GM12878 (cell line): ENCODE measurements around the gene CRHBP. TPM values are rescaled to one million over a fixed set of nuclear protein-coding genes. Genes with fewer than 3 reads are reported as not detected.

Experiments
- ATAC-seq: fragments of 200-7000 bp; cut with Tn5 transposase; 3 replicates; pipeline ENCODE4 v1.9.1; 2020; ENCODE audit warnings: mild to moderate bottlenecking, moderate library complexity
- BruUV-seq: library from RNA; stranded (reverse); fragments of 400-500 nt; replicated peaks from 2 replicates; lab custom pipeline; 2021; lab: Mats Ljungman, UMichigan
- CTCF ChIA-PET: fragments of 300-600 bp; sonication (Branson Sonifier 250); formaldehyde crosslinking; extraction: SDS; loops from one replicate; lab custom pipeline; 2021; ENCODE audit warnings: inconsistent platforms; lab: Yijun Ruan, JAX
- POLR2A ChIA-PET: fragments of 350-600 bp; formaldehyde crosslinking; extraction: SDS; loops from one replicate; lab custom pipeline; 2021; ENCODE audit warnings: inconsistent platforms; lab: Charles Lee
- RAD21 ChIA-PET: fragments of 300-600 bp; sonication (Branson Sonifier 250); formaldehyde crosslinking; loops from one replicate; lab custom pipeline; 2023; ENCODE audit warnings: antibody characterized with exemption; ENCODE audit not compliant: unreplicated experiment; lab: Charles Lee
- SMC1A ChIA-PET: fragments of 300-600 bp; sonication (Branson Sonifier 250); formaldehyde crosslinking; loops from one replicate; lab custom pipeline; 2023; ENCODE audit not compliant: unreplicated experiment, uncharacterized antibody; lab: Charles Lee
- DNase-seq: peaks from one replicate; pipeline ENCODE4 v3.0.0-alpha.2; 2011; ENCODE audit warnings: low read depth, low spot score
- FAIRE-seq: peaks from 3 replicates; lab custom pipeline; 2011; peaks lifted over from hg19 to GRCh38; lab: Jason Lieb, UNC
- H2AFZ ChIP-seq: 2 replicates; pipeline ENCODE4 v1.6.0; 2011; ENCODE audit warnings: low read depth, low read length, control low read depth; ENCODE audit not compliant: control insufficient read depth
- H3K27ac ChIP-seq: 2 replicates; pipeline ENCODE4 v1.5.1; 2011; ENCODE audit warnings: control low read depth; ENCODE audit not compliant: control insufficient read depth, insufficient read depth
- H3K27me3 ChIP-seq, 2 experiments: replicated peaks in 1 of 2; 2 replicates each; pipeline versions ENCODE4 v1.6.0 to v1.6.1; 2011; ENCODE audit warnings: low read length in 1 of 2; ENCODE audit not compliant: control insufficient read depth in 2 of 2, insufficient read depth in 2 of 2
- H3K36me3 ChIP-seq, 2 experiments: 2 replicates each; pipeline ENCODE4 v1.5.1; 2011; ENCODE audit warnings: low read length in 1 of 2; ENCODE audit not compliant: control insufficient read depth in 2 of 2, insufficient read depth in 2 of 2
- H3K4me1 ChIP-seq: 2 replicates; pipeline ENCODE4 v1.6.1; 2011; ENCODE audit warnings: mild to moderate bottlenecking, low read length, moderate library complexity, mixed read lengths; ENCODE audit not compliant: control insufficient read depth, insufficient read depth
- H3K4me2 ChIP-seq: 2 replicates; pipeline ENCODE4 v1.6.0; 2011; ENCODE audit warnings: control low read depth; ENCODE audit not compliant: control insufficient read depth, insufficient read depth
- H3K4me3 ChIP-seq: fragments of 200-600 bp; sonication (generic); 2 replicates; pipeline ENCODE4 v1.5.1; 2016
- H3K79me2 ChIP-seq: 2 replicates; pipeline ENCODE4 v1.6.0; 2011; ENCODE audit warnings: low read length; ENCODE audit not compliant: control insufficient read depth, insufficient read depth
- H3K9ac ChIP-seq: 2 replicates; pipeline ENCODE4 v1.8.0; 2011; ENCODE audit warnings: low read length, control low read depth, mixed read lengths; ENCODE audit not compliant: control insufficient read depth, insufficient read depth
- H3K9me3 ChIP-seq: replicated peaks from 3 replicates; pipeline ENCODE4 v1.5.1; 2011; ENCODE audit warnings: mild to moderate bottlenecking, low read length; ENCODE audit not compliant: control insufficient read depth, insufficient read depth
- H4K20me1 ChIP-seq: 2 replicates; pipeline ENCODE4 v1.6.0; 2011; ENCODE audit not compliant: control insufficient read depth, insufficient read depth
- CEBPB ChIP-seq, 2 experiments: fragments of 150-350 bp in 1 of 2; IDR thresholded peaks; 2 replicates each; pipeline ENCODE4 v1.6.1; 2012 to 2014; ENCODE audit warnings: low read depth in 2 of 2, low read length in 2 of 2, borderline replicate concordance in 1 of 2, inconsistent platforms in 1 of 2
- CHD2 ChIP-seq: IDR thresholded peaks from 2 replicates; pipeline ENCODE4 v1.6.1; 2011; ENCODE audit warnings: low read depth, low read length, improper control_type of control experiment, borderline replicate concordance
- IRF3 ChIP-seq: fragments of 450-650 bp; IDR thresholded peaks from 2 replicates; pipeline ENCODE4 v1.6.1; 2014; ENCODE audit warnings: mild to moderate bottlenecking
- JUNB ChIP-seq: IDR thresholded peaks from 2 replicates; pipeline ENCODE4 v1.6.1; 2016; ENCODE audit warnings: antibody characterized with exemption, mild to moderate bottlenecking
- KDM1A ChIP-seq: fragments of 200-600 bp; sonication (generic); IDR thresholded peaks from 2 replicates; pipeline ENCODE4 v1.6.1; 2016; ENCODE audit warnings: borderline replicate concordance
- MXI1 ChIP-seq: fragments of 150-350 bp; IDR thresholded peaks from 2 replicates; pipeline ENCODE4 v1.6.1; 2011; ENCODE audit warnings: low read depth, mild to moderate bottlenecking, inconsistent platforms, low read length, improper control_type of control experiment
- MYB ChIP-seq: fragments of 150-350 bp; IDR thresholded peaks from 2 replicates; pipeline ENCODE4 v1.6.1; 2014; ENCODE audit warnings: mild to moderate bottlenecking, low read depth, low read length, borderline replicate concordance
- NFYA ChIP-seq: IDR thresholded peaks from 2 replicates; pipeline ENCODE4 v1.6.1; 2011; ENCODE audit warnings: low read depth, mild to moderate bottlenecking, low read length, improper control_type of control experiment, borderline replicate concordance
- RB1 ChIP-seq: fragments of 450-650 bp; formaldehyde crosslinking; IDR thresholded peaks from 2 replicates; pipeline ENCODE4 v1.6.1; 2017; ENCODE audit warnings: mild to moderate bottlenecking, borderline replicate concordance
- RCOR1 ChIP-seq: conservative IDR thresholded peaks from 2 replicates; pipeline ENCODE4 v1.6.1; 2012; ENCODE audit warnings: low read depth, low read length, improper control_type of control experiment
- ZBTB11 ChIP-seq: fragments of 450-650 bp; formaldehyde crosslinking; IDR thresholded peaks from 2 replicates; pipeline ENCODE4 v1.5.0; 2022; ENCODE audit warnings: mild to moderate bottlenecking, missing genetic modification characterization
- ZBTB40 ChIP-seq: fragments of 450-650 bp; IDR thresholded peaks from 2 replicates; pipeline ENCODE4 v1.6.1; 2016; ENCODE audit warnings: mild to moderate bottlenecking, moderate library complexity, borderline replicate concordance
- ZNF622 ChIP-seq: fragments of 450-650 bp; IDR thresholded peaks from 2 replicates; pipeline ENCODE4 v1.6.1; 2017; ENCODE audit warnings: mild to moderate bottlenecking, inconsistent platforms
- WGBS: methylation state at CpG from one replicate; pipeline ENCODE4 v1.1.6; 2016; ENCODE audit warnings: low lambda C conversion rate; ENCODE audit not compliant: insufficient replicate concordance, insufficient coverage; ENCODE audit errors: missing lambda C conversion rate; 5-methylcytosine and 5-hydroxymethylcytosine counted together
- in situ Hi-C: fragments of 300-500 bp; cut with MboI; formaldehyde crosslinking; loops from 9 replicates; pipeline ENCODE4 v1.14.3; 2018; ENCODE audit warnings: mixed read lengths
- intact Hi-C: fragments of 100-400 bp; cut with micrococcal nuclease; formaldehyde crosslinking; loops from one replicate; pipeline ENCODE4 v1.14.2; 2022; ENCODE audit not compliant: unreplicated experiment
- polyA plus RNA-seq, 11 experiments: library from polyadenylated mRNA; depleted of rRNA in 4 of 11; unstranded in 6 of 11; stranded (reverse) in 5 of 11; fragments of >200 nt; fragmentation: Nextera tagmentation in 4 of 11; fragmentation: Illumina TruSeq in 1 of 11; extraction: Ambion mirVana in 4 of 11; extraction: Trizol in 1 of 11; gene quantifications; 1 replicate in 1 of 11; 2 replicates in 10 of 11; pipeline versions ENCODE4 v1.2.1 to v1.2.3, GENCODE V29; 2011 to 2016; ENCODE audit warnings: inconsistent platforms in 2 of 11, missing spikeins in 2 of 11, low read depth in 1 of 11
- total RNA-seq, 4 experiments: library from RNA; depleted of rRNA in 3 of 4; stranded (reverse); fragments of >200 nt in 3 of 4; fragmentation: Illumina TruSeq in 1 of 4; extraction: Trizol in 1 of 4; gene quantifications; 2 replicates each; pipeline versions ENCODE4 v1.2.1 to v1.2.3, GENCODE V29; 2013 to 2021

Gene CRHBP
- total and polyA plus RNA-seq, 10 of the 15 experiments (the other 5 are each of a cell fraction or from before 2014, with no cell fraction given): 0.04 to 0.32 TPM; not detected in 8

- TF ChIP-seq IRF3: no peak
- TF ChIP-seq MYB: no peak
- TF ChIP-seq CEBPB (IDR thresholded peaks at IDR 0.05; ENCODE audit: borderline replicate concordance in 1 of 2, low read depth in 2 of 2, low read length in 2 of 2): no peak
- no peak for TF ChIP-seq ZNF622
- TF ChIP-seq JUNB: no peak
- no peak for TF ChIP-seq NFYA
Measured at GRCh38 chr5:76927961-76928360, 24.9 kb upstream of the CRHBP start (continued).

GRCh38 chr5:76930083-76930482 lies 22.8 kb upstream of the CRHBP start:
- Histone ChIP-seq H3K79me2 (no peaks in the 10 kb centered on the region), H2AFZ (no peak overlapping the region), H3K4me1 (no peaks in the 10 kb centered on the region), H3K27me3 (0 out of 4 replicates have a peak, but pooled peaks cover 0 to 2% of the 10 kb centered on the region in 2 experiments), H3K9ac (no peak overlapping the region), H3K4me3 (no peak overlapping the region), H3K27ac (no peak overlapping the region), H3K4me2 (no peak overlapping the region), H3K36me3 (no peaks in the 10 kb centered on the region), H4K20me1 (no peaks in the 10 kb centered on the region), H3K9me3 (no peaks in the 10 kb centered on the region)
- DNase-seq (no peak), ATAC-seq (no peak), FAIRE-seq (no peak)
- ChIA-PET SMC1A (no interaction called here), CTCF (interaction anchor here (0.5 kb wide), 1 partner anchor 54 kb away, joined by 3 read pairs; no protein-coding TSS in a partner anchor), POLR2A (interaction anchor here (0.6 kb wide), 1 partner anchor 153 kb away, joined by 5 read pairs; no protein-coding TSS in a partner anchor), RAD21 (no interaction called here)
- 28% methylated on average over 4 of the region's 4 CpGs for WGBS
- intact Hi-C loops: no loop called here
- BruUV-seq: no TSS peak
- in situ Hi-C loops: no loop called here
- TF ChIP-seq ZBTB40 (no peak), MXI1 (no peak), RB1 (no peak), ZBTB11 (CRISPR knock-in tag) (no peak), RCOR1 (no peak), CHD2 (no peak), KDM1A (no peak)
